SK-N-SH (cell line): ENCODE measurements around the gene TEK.

Experiments used
- CHD2 ChIP-seq: fragments of 150-350 bp; IDR thresholded peaks from 2 replicates; pipeline ENCODE4 v1.6.1; 2018; ENCODE audit warnings: low read length; ENCODE audit not compliant: partially characterized antibody
- CTCF ChIP-seq: fragments of 200-600 bp; sonication (generic); IDR thresholded peaks from 2 replicates; pipeline ENCODE4 v1.6.1; 2017; ENCODE audit warnings: antibody characterized with exemption, mild to moderate bottlenecking, moderate library complexity
- RFX5 ChIP-seq: IDR thresholded peaks from 2 replicates; pipeline ENCODE4 v1.6.1; 2012; ENCODE audit warnings: mild to moderate bottlenecking, improper control_type of control experiment, low read length

- TF ChIP-seq CTCF (no peak), RFX5 (no peak), CHD2 (no peak)
These were observed 80.4 kb downstream of the TEK start for GRCh38 chr9:27189426-27189825.
